MM.1S (cell line): ENCODE data around the gene DLGAP1.

Source experiments
- DNase-seq: peaks from one replicate; pipeline ENCODE4 v3.0.0-alpha.2; 2015
- H2AFZ ChIP-seq: fragments of 300-600 bp; sonication (generic); 2 replicates; pipeline ENCODE4 v1.6.0; 2016; ENCODE audit warnings: antibody characterized with exemption, low read length
- H3F3A ChIP-seq: fragments of 300-600 bp; sonication (generic); 2 replicates; pipeline ENCODE4 v1.6.1; 2016; ENCODE audit warnings: mild to moderate bottlenecking, antibody characterized with exemption, low read length, moderate library complexity, mixed read lengths; ENCODE audit not compliant: insufficient read depth
- H3K27ac ChIP-seq: fragments of 300-600 bp; sonication (generic); 2 replicates; pipeline ENCODE4 v1.5.1; 2016; ENCODE audit warnings: mild to moderate bottlenecking, low read length
- H3K27me3 ChIP-seq: fragments of 300-600 bp; sonication (generic); replicated peaks from 2 replicates; pipeline ENCODE4 v1.6.0; 2016; ENCODE audit warnings: low read length; ENCODE audit not compliant: insufficient read depth
- H3K36me3 ChIP-seq: fragments of 300-600 bp; sonication (generic); replicated peaks from 2 replicates; pipeline ENCODE4 v1.6.1; 2016; ENCODE audit warnings: mild to moderate bottlenecking, low read length, mixed read lengths; ENCODE audit not compliant: insufficient read depth
- H3K4me1 ChIP-seq: fragments of 300-600 bp; sonication (generic); 2 replicates; pipeline ENCODE4 v1.6.1; 2016; ENCODE audit warnings: low read length, mixed read lengths
- H3K4me2 ChIP-seq: fragments of 300-600 bp; sonication (generic); 2 replicates; pipeline ENCODE4 v1.6.0; 2016; ENCODE audit warnings: low read depth, low read length
- H3K4me3 ChIP-seq: fragments of 300-600 bp; sonication (generic); 2 replicates; pipeline ENCODE4 v1.5.1; 2016; ENCODE audit warnings: low read length, mixed read lengths
- H3K79me2 ChIP-seq: fragments of 300-600 bp; sonication (generic); 2 replicates; pipeline ENCODE4 v1.6.1; 2016; ENCODE audit warnings: mixed run types, low read length, mixed read lengths
- H3K9ac ChIP-seq: fragments of 300-600 bp; sonication (generic); 2 replicates; pipeline ENCODE4 v1.6.1; 2016; ENCODE audit warnings: low read length, mixed read lengths
- H3K9me2 ChIP-seq: fragments of 300-600 bp; sonication (generic); replicated peaks from 2 replicates; pipeline ENCODE4 v1.6.1; 2016; ENCODE audit warnings: mild to moderate bottlenecking, low read length, mixed read lengths; ENCODE audit not compliant: insufficient read depth
- H3K9me3 ChIP-seq: fragments of 300-600 bp; sonication (generic); replicated peaks from 2 replicates; pipeline ENCODE4 v1.6.1; 2016; ENCODE audit warnings: mild to moderate bottlenecking, low read length, mixed read lengths; ENCODE audit not compliant: insufficient read depth
- H4K20me1 ChIP-seq: fragments of 300-600 bp; sonication (generic); 2 replicates; pipeline ENCODE4 v1.6.1; 2016; ENCODE audit warnings: mild to moderate bottlenecking, low read length, moderate library complexity, mixed read lengths; ENCODE audit not compliant: insufficient read depth
- CTCF ChIP-seq: fragments of 300-600 bp; sonication (generic); IDR thresholded peaks from 2 replicates; pipeline ENCODE4 v1.5.1; 2016; ENCODE audit warnings: antibody characterized with exemption, low read length, mixed read lengths
- EZH2 ChIP-seq: fragments of 300-600 bp; sonication (generic); optimal IDR thresholded peaks from 2 replicates; pipeline ENCODE3; 2017; ENCODE audit warnings: low read depth, mild to moderate bottlenecking, antibody characterized with exemption, low read length, mixed read lengths
- EZH2phosphoT487 ChIP-seq: fragments of 300-600 bp; sonication (generic); IDR thresholded peaks from 2 replicates; pipeline ENCODE4 v1.6.1; 2018; ENCODE audit warnings: antibody characterized with exemption, low read length

Gene DLGAP1

DNA sequence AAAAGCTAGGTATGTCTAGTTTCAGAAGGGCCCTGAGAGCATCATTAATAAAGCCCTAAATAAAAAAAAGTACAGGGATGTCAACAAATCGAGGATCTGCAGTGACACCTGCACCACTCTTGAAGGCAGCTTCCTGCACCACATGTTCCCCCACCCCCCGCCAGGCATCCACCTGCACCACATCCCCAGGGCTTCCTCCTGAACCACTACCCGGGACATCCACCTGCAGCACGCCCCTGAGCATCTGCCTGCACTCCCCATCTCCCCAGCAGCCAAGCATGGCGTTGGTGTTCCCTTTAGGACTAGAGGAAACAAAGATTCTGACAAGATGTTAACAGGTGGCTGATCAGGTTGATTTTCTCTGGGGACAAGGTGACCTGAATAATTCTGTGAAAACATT is 55.2 kb downstream of the DLGAP1 start:
- H3F3A ChIP-seq: no peaks in the 10 kb centered on the region; the same call in 1 of the 2 replicates
- no peaks in the 10 kb centered on the region for H3K79me2 ChIP-seq
- H3K27me3 ChIP-seq: no peaks in the 10 kb centered on the region
- H3K9ac ChIP-seq: no peak overlapping the region
- H3K36me3 ChIP-seq: no peaks in the 10 kb centered on the region
- TF ChIP-seq EZH2 (no peak), CTCF (no peak), EZH2phosphoT487 (no peak)
- no peaks in the 10 kb centered on the region for H3K9me3 ChIP-seq
- H3K27ac ChIP-seq: no peak overlapping the region
- H2AFZ ChIP-seq: no peak overlapping the region
- no peaks in the 10 kb centered on the region for H3K9me2 ChIP-seq
- peaks cover 20% of the 10 kb centered on the region for H3K4me1 ChIP-seq
- H3K4me3 ChIP-seq: no peak overlapping the region
- no peaks in the 10 kb centered on the region for H4K20me1 ChIP-seq
- DNase-seq: peak; percentile 44
- H3K4me2 ChIP-seq: no peak overlapping the region

- H3K79me2 ChIP-seq: no peaks in the 10 kb centered on the region
- no peak overlapping the region for H3K9ac ChIP-seq
- H3K9me2 ChIP-seq: no peaks in the 10 kb centered on the region
- peak overlapping the region; percentile 11; the same call in 1 of the 2 replicates for H3K4me3 ChIP-seq
- H3F3A ChIP-seq: no peaks in the 10 kb centered on the region; the same call in 1 of the 2 replicates
- no peak overlapping the region for H2AFZ ChIP-seq
- H3K27me3 ChIP-seq: no peaks in the 10 kb centered on the region
- H3K4me1 ChIP-seq: peaks cover 7% of the 10 kb centered on the region
- no peaks in the 10 kb centered on the region for H3K9me3 ChIP-seq
- TF ChIP-seq CTCF: no peak
- no peak for TF ChIP-seq EZH2phosphoT487
- TF ChIP-seq EZH2: no peak
- H3K27ac ChIP-seq: no peak overlapping the region
- H3K36me3 ChIP-seq: no peaks in the 10 kb centered on the region
- H4K20me1 ChIP-seq: no peaks in the 10 kb centered on the region
- peak overlapping the region; percentile 29; the same call in 1 of the 2 replicates for H3K4me2 ChIP-seq
- peak; percentile 72 for DNase-seq
Observed at GRCh38 chr18:4394700-4395099, 60.4 kb downstream of the DLGAP1 start.

DNA sequence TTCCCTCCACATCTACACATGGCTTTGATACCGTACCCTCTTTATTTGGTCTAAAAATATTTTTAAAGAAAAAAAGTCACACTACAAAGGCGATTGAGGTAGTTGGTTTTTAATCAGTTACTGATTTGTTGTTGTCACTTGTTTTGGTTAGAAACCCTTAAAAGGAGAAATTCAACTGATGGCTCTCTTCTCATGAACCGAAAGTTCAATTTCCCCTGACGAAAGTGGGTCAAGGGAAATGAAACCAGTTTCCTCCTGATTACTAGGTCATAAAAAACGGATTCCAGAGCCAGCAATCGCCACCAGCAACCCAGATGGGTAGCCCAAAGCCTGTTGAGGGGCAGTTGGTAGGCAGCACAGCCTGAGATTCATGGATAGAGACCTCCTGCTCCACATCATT is 63.2 kb downstream of the DLGAP1 start:
- DNase-seq: no peak
- Histone ChIP-seq H3K27me3 (no peaks in the 10 kb centered on the region), H3K27ac (no peak overlapping the region), H3K9ac (no peak overlapping the region), H3K9me3 (no peaks in the 10 kb centered on the region), H3K36me3 (no peaks in the 10 kb centered on the region), H3K4me2 (no peak overlapping the region), H2AFZ (no peak overlapping the region), H3K4me3 (no peak overlapping the region), H3K4me1 (peaks cover 5% of the 10 kb centered on the region; the same call in 1 of the 2 replicates), H3K79me2 (no peaks in the 10 kb centered on the region), H3F3A (no peaks in the 10 kb centered on the region), H3K9me2 (no peaks in the 10 kb centered on the region), H4K20me1 (no peaks in the 10 kb centered on the region)
- no peak for TF ChIP-seq CTCF
- TF ChIP-seq EZH2phosphoT487: no peak
- no peak for TF ChIP-seq EZH2
